ENCODE data around the gene SEMA3C. TPM values are rescaled to one million over a fixed set of nuclear protein-coding genes. Genes with fewer than 3 reads are reported as not detected.

Gene SEMA3C
- total RNA-seq: 10 to 100 TPM in 6 of 7 donors, 1 to 10 TPM in 1; 5.9 to 53.7 (median 17.4) TPM
- 1 to 10 TPM; 1.1 to 2.5 (median 1.8) TPM for polyA plus RNA-seq
- long read RNA-seq, donor 1, full-length matches to known transcripts: 3 of 3 reads
- long read RNA-seq, donor 1, partial matches to known transcripts: 0 of 3 reads
- long read RNA-seq, donor 1, other reads (novel, unspliced or antisense): 0 of 3 reads
- long read RNA-seq, donor 2: 0 reads

- Histone ChIP-seq H3K9me3 (no peaks in the 10 kb centered on the region), H3K27ac (peak within 1 kb of the TSS in 7 of 8 donors; percentile 25 to 74 (median 51)), H3K4me1 (peaks cover 0 to 18% (median 13%) of the 10 kb centered on the region in 6 donors), H3K4me3 (peak within 1 kb of the TSS; percentile 20 to 65 (median 42)), H3K27me3 (replicated peaks in 1 of 7) (peaks cover 0 to 45% (median 10%) of the 10 kb centered on the region in 7 donors), H3K36me3 (no peaks in the 10 kb centered on the region)
- 3 to 9% (median 5%) methylated on average over 52 to 71 of the region's 71 CpGs for WGBS, 5 donors
- TF ChIP-seq, protein P1, sequence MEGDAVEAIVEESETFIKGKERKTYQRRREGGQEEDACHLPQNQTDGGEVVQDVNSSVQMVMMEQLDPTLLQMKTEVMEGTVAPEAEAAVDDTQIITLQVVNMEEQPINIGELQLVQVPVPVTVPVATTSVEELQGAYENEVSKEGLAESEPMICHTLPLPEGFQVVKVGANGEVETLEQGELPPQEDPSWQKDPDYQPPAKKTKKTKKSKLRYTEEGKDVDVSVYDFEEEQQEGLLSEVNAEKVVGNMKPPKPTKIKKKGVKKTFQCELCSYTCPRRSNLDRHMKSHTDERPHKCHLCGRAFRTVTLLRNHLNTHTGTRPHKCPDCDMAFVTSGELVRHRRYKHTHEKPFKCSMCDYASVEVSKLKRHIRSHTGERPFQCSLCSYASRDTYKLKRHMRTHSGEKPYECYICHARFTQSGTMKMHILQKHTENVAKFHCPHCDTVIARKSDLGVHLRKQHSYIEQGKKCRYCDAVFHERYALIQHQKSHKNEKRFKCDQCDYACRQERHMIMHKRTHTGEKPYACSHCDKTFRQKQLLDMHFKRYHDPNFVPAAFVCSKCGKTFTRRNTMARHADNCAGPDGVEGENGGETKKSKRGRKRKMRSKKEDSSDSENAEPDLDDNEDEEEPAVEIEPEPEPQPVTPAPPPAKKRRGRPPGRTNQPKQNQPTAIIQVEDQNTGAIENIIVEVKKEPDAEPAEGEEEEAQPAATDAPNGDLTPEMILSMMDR (IDR thresholded peaks at IDR 0.05 in 8 of 11, conservative IDR thresholded peaks at IDR 0.05 in 3 of 11): no peak
- TF ChIP-seq POLR2A (IDR thresholded peaks at IDR 0.05) (no peak), POLR2AphosphoS5 (IDR thresholded peaks at IDR 0.05) (peak; percentile 58 to 80 (median 79))
- intact Hi-C loops (cut with DNase I; ENCODE audit: low total_unique reads): no loop called here
- DNase-seq: peak; percentile 91
These were observed at the start of gene SEMA3C for GRCh38 chr7:80918909-80919721. Gene SEMA3C (minus strand): TSS chr7:80919051. CDS start chr7:80916781, 2,270 bp downstream.

GRCh38 chr7:80968606-80969005, 49.8 kb upstream of the SEMA3C start:
- Histone ChIP-seq H3K4me3 (no peak overlapping the region), H3K4me1 (no peaks in the 10 kb centered on the region), H3K9me3 (no peaks in the 10 kb centered on the region), H3K27ac (no peak overlapping the region), H3K27me3 (replicated peaks in 1 of 7) (no peaks in the 10 kb centered on the region), H3K36me3 (no peaks in the 10 kb centered on the region)
- intact Hi-C loops (cut with DNase I; ENCODE audit: low total_unique reads): no loop called here
- no peak for DNase-seq
- WGBS, 5 donors: 85 to 94% (median 91%) methylated on average over 2 of the region's 2 CpGs
- TF ChIP-seq POLR2AphosphoS5 (IDR thresholded peaks at IDR 0.05) (no peak), POLR2A (IDR thresholded peaks at IDR 0.05) (no peak)
- TF ChIP-seq, protein P1 (IDR thresholded peaks at IDR 0.05 in 8 of 11, conservative IDR thresholded peaks at IDR 0.05 in 3 of 11): no peak

DNA sequence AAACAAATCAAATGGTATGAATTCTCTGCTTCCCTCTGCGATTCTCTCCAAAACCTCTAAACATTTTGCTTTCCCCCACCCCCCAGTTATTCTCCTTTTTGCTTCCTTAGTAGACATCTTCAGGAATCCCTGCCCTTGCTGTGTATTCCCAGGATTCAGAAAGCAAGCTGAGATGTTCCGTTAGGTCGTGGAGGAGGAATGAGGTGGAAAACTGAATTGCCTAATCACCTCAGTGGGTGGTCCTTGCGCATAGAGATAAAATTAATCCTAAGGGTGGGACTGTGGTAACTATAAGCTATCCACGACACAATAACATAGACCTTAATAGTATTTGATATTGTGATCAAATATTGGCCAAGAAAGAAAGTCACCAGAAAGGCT, 49.1 kb upstream of the SEMA3C start:
- H3K36me3 ChIP-seq: no peaks in the 10 kb centered on the region
- H3K9me3 ChIP-seq: peaks cover 0 to 3% (median 0%) of the 10 kb centered on the region in 8 donors
- WGBS, 5 donors: 81 to 90% (median 89%) methylated on average over 5 of the region's 5 CpGs
- intact Hi-C loops (cut with DNase I; ENCODE audit: low total_unique reads): no loop called here
- DNase-seq: no peak
- TF ChIP-seq POLR2AphosphoS5 (IDR thresholded peaks at IDR 0.05) (no peak), POLR2A (IDR thresholded peaks at IDR 0.05) (no peak)
- TF ChIP-seq, protein P1 (IDR thresholded peaks at IDR 0.05 in 8 of 11, conservative IDR thresholded peaks at IDR 0.05 in 3 of 11): no peak
- H3K27me3 ChIP-seq (replicated peaks in 1 of 7): no peaks in the 10 kb centered on the region
- no peak overlapping the region for H3K27ac ChIP-seq
- no peaks in the 10 kb centered on the region for H3K4me1 ChIP-seq
- no peak overlapping the region for H3K4me3 ChIP-seq

Measured in spleen (tissue), 13 donors.